Astrocyte (in vitro differentiated cells and primary cell): ENCODE results near the gene B4GALNT1.
"Not testable (repeated sequence)": the region's sequence is repeated elsewhere in the genome, so short reads cannot be mapped to it uniquely, and the experiment has no call there.

Source experiments
- EZH2 ChIP-seq: IDR thresholded peaks from 2 replicates; pipeline ENCODE4 v1.6.1; 2012; ENCODE audit warnings: mild to moderate bottlenecking, low read length, inconsistent platforms; ENCODE audit not compliant: insufficient read depth
- TF ChIP-seq, protein P1 (sequence below): IDR thresholded peaks from 2 replicates; pipeline ENCODE4 v1.5.1; 2011; ENCODE audit warnings: low read depth, mild to moderate bottlenecking, inconsistent platforms, low read length, moderate library complexity; ENCODE audit not compliant: insufficient read depth

DNA sequence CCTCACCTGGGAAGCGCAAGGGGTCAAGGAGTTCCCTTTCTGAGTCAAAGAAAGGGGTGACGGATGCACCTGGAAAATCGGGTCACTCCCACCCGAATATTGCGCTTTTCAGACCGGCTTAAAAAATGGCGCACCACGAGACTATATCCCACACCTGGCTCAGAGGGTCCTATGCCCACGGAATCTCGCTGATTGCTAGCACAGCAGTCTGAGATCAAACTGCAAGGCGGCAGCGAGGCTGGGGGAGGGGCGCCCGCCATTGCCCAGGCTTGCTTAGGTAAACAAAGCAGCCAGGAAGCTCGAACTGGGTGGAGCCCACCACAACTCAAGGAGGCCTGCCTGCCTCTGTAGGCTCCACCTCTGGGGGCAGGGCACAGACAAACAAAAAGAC, 13.7 kb upstream of the B4GALNT1 start:
- TF ChIP-seq, protein P1, sequence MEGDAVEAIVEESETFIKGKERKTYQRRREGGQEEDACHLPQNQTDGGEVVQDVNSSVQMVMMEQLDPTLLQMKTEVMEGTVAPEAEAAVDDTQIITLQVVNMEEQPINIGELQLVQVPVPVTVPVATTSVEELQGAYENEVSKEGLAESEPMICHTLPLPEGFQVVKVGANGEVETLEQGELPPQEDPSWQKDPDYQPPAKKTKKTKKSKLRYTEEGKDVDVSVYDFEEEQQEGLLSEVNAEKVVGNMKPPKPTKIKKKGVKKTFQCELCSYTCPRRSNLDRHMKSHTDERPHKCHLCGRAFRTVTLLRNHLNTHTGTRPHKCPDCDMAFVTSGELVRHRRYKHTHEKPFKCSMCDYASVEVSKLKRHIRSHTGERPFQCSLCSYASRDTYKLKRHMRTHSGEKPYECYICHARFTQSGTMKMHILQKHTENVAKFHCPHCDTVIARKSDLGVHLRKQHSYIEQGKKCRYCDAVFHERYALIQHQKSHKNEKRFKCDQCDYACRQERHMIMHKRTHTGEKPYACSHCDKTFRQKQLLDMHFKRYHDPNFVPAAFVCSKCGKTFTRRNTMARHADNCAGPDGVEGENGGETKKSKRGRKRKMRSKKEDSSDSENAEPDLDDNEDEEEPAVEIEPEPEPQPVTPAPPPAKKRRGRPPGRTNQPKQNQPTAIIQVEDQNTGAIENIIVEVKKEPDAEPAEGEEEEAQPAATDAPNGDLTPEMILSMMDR: not testable (repeated sequence)
- not testable (repeated sequence) for TF ChIP-seq EZH2
